Measurements from ENCODE around the gene PRKN.

DNA sequence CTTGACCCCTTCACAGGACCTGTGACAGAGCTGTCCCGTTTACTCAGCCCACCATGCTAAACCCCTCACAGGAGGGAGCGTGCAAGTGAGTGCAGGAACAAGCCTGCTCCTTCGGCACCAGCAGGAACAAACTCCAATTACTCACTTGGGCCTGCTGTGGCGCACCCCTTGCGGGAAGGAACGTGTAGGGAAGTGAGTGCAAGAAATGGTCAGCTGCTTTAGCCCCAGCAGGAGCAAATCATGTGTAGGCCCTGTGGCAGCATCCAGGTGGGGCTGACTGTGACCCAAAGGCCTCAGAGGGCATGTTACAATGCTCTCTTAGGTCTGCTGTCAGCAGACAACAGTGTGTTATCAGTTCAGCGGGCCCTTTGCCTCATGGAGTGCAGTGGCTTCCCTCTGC is 574.4 kb downstream of the PRKN start:
- TF ChIP-seq, protein P1, sequence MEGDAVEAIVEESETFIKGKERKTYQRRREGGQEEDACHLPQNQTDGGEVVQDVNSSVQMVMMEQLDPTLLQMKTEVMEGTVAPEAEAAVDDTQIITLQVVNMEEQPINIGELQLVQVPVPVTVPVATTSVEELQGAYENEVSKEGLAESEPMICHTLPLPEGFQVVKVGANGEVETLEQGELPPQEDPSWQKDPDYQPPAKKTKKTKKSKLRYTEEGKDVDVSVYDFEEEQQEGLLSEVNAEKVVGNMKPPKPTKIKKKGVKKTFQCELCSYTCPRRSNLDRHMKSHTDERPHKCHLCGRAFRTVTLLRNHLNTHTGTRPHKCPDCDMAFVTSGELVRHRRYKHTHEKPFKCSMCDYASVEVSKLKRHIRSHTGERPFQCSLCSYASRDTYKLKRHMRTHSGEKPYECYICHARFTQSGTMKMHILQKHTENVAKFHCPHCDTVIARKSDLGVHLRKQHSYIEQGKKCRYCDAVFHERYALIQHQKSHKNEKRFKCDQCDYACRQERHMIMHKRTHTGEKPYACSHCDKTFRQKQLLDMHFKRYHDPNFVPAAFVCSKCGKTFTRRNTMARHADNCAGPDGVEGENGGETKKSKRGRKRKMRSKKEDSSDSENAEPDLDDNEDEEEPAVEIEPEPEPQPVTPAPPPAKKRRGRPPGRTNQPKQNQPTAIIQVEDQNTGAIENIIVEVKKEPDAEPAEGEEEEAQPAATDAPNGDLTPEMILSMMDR (conservative IDR thresholded peaks at IDR 0.05 in 1 of 2, IDR thresholded peaks at IDR 0.05 in 1 of 2; ENCODE audit: low read depth in 1 of 2, low read length in 2 of 2), result no peak
- TF ChIP-seq EZH2 (IDR thresholded peaks at IDR 0.05; ENCODE audit: low read length, missing control alignments), result no peak

Measured in fibroblast of lung (primary cell).